Mucosa of descending colon (tissue), 3 donors: ENCODE data around the gene SIX2. TPM values are rescaled to one million over a fixed set of nuclear protein-coding genes. Genes with fewer than 3 reads are reported as not detected.
A peak's percentile ranks its signal among the peaks of the same experiment; 100 is the strongest.

Source experiments
- ATAC-seq: fragments of 200-7000 bp; cut with Tn5 transposase; one replicate; pipeline ENCODE4 v1.9.1; 2020; ENCODE audit warnings: mild to moderate bottlenecking, moderate library complexity
- DNase-seq, 3 donors: peaks; one replicate each; pipeline ENCODE4 v3.0.0-alpha.2; 2020
- H3K36me3 ChIP-seq: fragments of 200-600 bp; one replicate; pipeline ENCODE4 v1.8.0; 2021; ENCODE audit warnings: low read depth, mild to moderate bottlenecking
- H3K4me1 ChIP-seq: fragments of 200-600 bp; one replicate; pipeline ENCODE4 v1.8.0; 2021; ENCODE audit warnings: low read depth, mild to moderate bottlenecking
- H3K4me3 ChIP-seq: fragments of 200-600 bp; one replicate; pipeline ENCODE4 v1.8.0; 2021; ENCODE audit warnings: mild to moderate bottlenecking
- H3K9me3 ChIP-seq: fragments of 200-600 bp; one replicate; pipeline ENCODE4 v1.8.0; 2021; ENCODE audit warnings: mild to moderate bottlenecking
- CTCF ChIP-seq: fragments of 200-600 bp; IDR thresholded peaks from one replicate; pipeline ENCODE4 v1.8.0; 2022; ENCODE audit warnings: antibody characterized with exemption, mild to moderate bottlenecking
- intact Hi-C, 2 donors: fragments of 100-400 bp; cut with DNase I in 1 of 2; cut with micrococcal nuclease in 1 of 2; formaldehyde crosslinking; loops; one replicate each; pipeline versions ENCODE4 v1.11.0 to v1.11.1; 2022; cut with DNase I, micrococcal nuclease
- total RNA-seq, 3 donors: library from RNA; stranded (reverse); fragmentation: NEBNext Ultra II Directional in 2 of 3; extraction: Animal tissue kit (Norgen Biotek cat#: 25700) in 2 of 3; gene quantifications; one replicate each; pipeline versions ENCODE4 v1.2.1 to v1.2.4, GENCODE V29; 2021 to 2023
- donor health status: DM: no; HTN: no; CAD: no; lungs with moderate emphysema.
- donor health status: DM: no; HTN: no; CAD: no.
- donor health status: DM: no; HTN: yes; CAD: no.

Gene SIX2
- total RNA-seq, 3 donors from 2014 or later: 0.12 TPM; not detected in 2

- no peak for TF ChIP-seq CTCF
- Histone ChIP-seq H3K9me3 (no peaks in the 10 kb centered on the region), H3K4me3 (no peak overlapping the region), H3K36me3 (no peaks in the 10 kb centered on the region), H3K4me1 (peaks cover 34% of the 10 kb centered on the region)
- no peak for ATAC-seq
- no peak for DNase-seq
- intact Hi-C loops: no loop called here
These were observed 2.7 kb upstream of the SIX2 start for GRCh38 chr2:45011621-45012602.

GRCh38 chr2:45011121-45011520, 1.9 kb upstream of the SIX2 start:
- Histone ChIP-seq H3K9me3 (no peaks in the 10 kb centered on the region), H3K4me1 (peaks cover 34% of the 10 kb centered on the region), H3K36me3 (no peaks in the 10 kb centered on the region), H3K4me3 (no peak overlapping the region)
- intact Hi-C loops: no loop called here
- no peak for TF ChIP-seq CTCF
- ATAC-seq: no peak
- DNase-seq: no peak

GRCh38 chr2:45010702-45011012, 1.4 kb upstream of the SIX2 start:
- Histone ChIP-seq H3K36me3 (no peaks in the 10 kb centered on the region), H3K4me1 (peaks cover 34% of the 10 kb centered on the region), H3K9me3 (no peaks in the 10 kb centered on the region), H3K4me3 (no peak overlapping the region)
- DNase-seq: no peak
- no peak for ATAC-seq
- intact Hi-C loops: no loop called here
- TF ChIP-seq CTCF: no peak

- no peak for TF ChIP-seq CTCF
- Histone ChIP-seq H3K4me3 (no peak overlapping the region), H3K9me3 (no peaks in the 10 kb centered on the region), H3K4me1 (peaks cover 34% of the 10 kb centered on the region), H3K36me3 (no peaks in the 10 kb centered on the region)
- DNase-seq: peak; percentile 33 to 69 (median 55)
- intact Hi-C loops: no loop called here
- peak; percentile 40 for ATAC-seq
These were observed 863 bp upstream of the SIX2 start for GRCh38 chr2:45009928-45010701.

- intact Hi-C loops: loop anchor here in 1 of 2 donors (1.0 kb wide), 1 partner anchor 27 kb away; no protein-coding TSS in a partner anchor
- no peak for TF ChIP-seq CTCF
- Histone ChIP-seq H3K9me3 (no peaks in the 10 kb centered on the region), H3K36me3 (no peaks in the 10 kb centered on the region), H3K4me1 (peaks cover 29% of the 10 kb centered on the region), H3K4me3 (no peak overlapping the region)
- DNase-seq (peak in 2 of 3 donors; percentile 41 to 54), ATAC-seq (no peak)
These were observed 739 bp downstream of the SIX2 start for GRCh38 chr2:45008296-45009129.
